Measurements from ENCODE around the gene RPL27A.

The RPL27A gene

GRCh38 chr11:8672346-8672745 lies 10.2 kb upstream of the RPL27A start (continued):
- TF ChIP-seq, protein P1, sequence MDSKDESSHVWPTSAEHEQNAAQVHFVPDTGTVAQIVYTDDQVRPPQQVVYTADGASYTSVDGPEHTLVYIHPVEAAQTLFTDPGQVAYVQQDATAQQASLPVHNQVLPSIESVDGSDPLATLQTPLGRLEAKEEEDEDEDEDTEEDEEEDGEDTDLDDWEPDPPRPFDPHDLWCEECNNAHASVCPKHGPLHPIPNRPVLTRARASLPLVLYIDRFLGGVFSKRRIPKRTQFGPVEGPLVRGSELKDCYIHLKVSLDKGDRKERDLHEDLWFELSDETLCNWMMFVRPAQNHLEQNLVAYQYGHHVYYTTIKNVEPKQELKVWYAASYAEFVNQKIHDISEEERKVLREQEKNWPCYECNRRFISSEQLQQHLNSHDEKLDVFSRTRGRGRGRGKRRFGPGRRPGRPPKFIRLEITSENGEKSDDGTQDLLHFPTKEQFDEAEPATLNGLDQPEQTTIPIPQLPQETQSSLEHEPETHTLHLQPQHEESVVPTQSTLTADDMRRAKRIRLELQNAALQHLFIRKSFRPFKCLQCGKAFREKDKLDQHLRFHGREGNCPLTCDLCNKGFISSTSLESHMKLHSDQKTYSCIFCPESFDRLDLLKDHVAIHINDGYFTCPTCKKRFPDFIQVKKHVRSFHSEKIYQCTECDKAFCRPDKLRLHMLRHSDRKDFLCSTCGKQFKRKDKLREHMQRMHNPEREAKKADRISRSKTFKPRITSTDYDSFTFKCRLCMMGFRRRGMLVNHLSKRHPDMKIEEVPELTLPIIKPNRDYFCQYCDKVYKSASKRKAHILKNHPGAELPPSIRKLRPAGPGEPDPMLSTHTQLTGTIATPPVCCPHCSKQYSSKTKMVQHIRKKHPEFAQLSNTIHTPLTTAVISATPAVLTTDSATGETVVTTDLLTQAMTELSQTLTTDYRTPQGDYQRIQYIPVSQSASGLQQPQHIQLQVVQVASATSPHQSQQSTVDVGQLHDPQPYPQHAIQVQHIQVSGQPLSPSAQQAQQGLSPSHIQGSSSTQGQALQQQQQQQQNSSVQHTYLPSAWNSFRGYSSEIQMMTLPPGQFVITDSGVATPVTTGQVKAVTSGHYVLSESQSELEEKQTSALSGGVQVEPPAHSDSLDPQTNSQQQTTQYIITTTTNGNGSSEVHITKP (tag by site-specific recombination; IDR thresholded peaks at IDR 0.05) = no peak
- TF ChIP-seq ZNF140 (tag by site-specific recombination; IDR thresholded peaks at IDR 0.05) (no peak), ZNF169 (tag by site-specific recombination; IDR thresholded peaks at IDR 0.05) (no peak), ZNF626 (tag by site-specific recombination; IDR thresholded peaks at IDR 0.05) (no peak), ELK4 (IDR thresholded peaks at IDR 0.05; ENCODE audit: borderline replicate concordance, low read depth, low read length) (no peak), ZNF530 (tag by site-specific recombination; IDR thresholded peaks at IDR 0.05; ENCODE audit: low read depth) (no peak), GLI4 (tag by site-specific recombination; IDR thresholded peaks at IDR 0.05) (no peak)
- TF ChIP-seq, protein P2, sequence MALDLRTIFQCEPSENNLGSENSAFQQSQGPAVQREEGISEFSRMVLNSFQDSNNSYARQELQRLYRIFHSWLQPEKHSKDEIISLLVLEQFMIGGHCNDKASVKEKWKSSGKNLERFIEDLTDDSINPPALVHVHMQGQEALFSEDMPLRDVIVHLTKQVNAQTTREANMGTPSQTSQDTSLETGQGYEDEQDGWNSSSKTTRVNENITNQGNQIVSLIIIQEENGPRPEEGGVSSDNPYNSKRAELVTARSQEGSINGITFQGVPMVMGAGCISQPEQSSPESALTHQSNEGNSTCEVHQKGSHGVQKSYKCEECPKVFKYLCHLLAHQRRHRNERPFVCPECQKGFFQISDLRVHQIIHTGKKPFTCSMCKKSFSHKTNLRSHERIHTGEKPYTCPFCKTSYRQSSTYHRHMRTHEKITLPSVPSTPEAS (tag by site-specific recombination; IDR thresholded peaks at IDR 0.05) = no peak

DNA sequence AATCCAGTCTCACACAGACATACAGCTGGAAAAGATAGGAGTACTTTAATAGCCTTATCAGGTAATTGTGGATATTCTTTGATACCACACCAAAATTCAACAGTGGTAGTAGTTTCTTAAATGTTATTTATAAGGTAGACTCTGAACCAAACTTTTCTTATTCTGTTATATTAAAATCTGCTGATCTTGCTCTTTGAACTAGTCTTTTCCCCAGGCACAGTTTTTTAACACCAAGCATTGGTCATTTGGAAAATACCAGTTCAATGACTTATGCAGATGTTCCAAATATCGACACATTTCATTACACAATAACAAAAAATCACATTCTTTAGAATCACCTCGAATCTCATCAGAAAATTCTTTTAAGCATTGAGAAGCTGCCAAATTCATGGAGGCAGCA lies 7.7 kb upstream of the RPL27A start:
- CTCF ChIA-PET = interaction anchor here (0.7 kb wide), 1 partner anchor 482 kb away, joined by 3 read pairs; no protein-coding TSS in a partner anchor
- Histone ChIP-seq H3K4me3 (ENCODE audit: low read depth, low read length) (no peak overlapping the region), H3K27ac (ENCODE audit: extremely low read depth, low read depth, low read length) (no peak overlapping the region), H3K4me1 (ENCODE audit: control insufficient read depth, insufficient read depth, low read length) (0 out of 2 replicates have a peak, but pooled peaks cover 3% of the 10 kb centered on the region), H3K9me3 (ENCODE audit: control insufficient read depth, insufficient read depth, low read depth, low read length) (no peaks in the 10 kb centered on the region), H3K36me3 (ENCODE audit: control insufficient read depth in 2 of 2, insufficient read depth in 1 of 2, low read length in 2 of 2) (peaks cover 0 to 32% of the 10 kb centered on the region in 2 experiments; a peak in 1 of 3 replicates)
- TF ChIP-seq ZNF555 (tag by site-specific recombination; conservative IDR thresholded peaks at IDR 0.05) = no peak
- no peak for TF ChIP-seq ZNF169 (tag by site-specific recombination; IDR thresholded peaks at IDR 0.05)
- no peak for TF ChIP-seq ZNF549 (tag by site-specific recombination; IDR thresholded peaks at IDR 0.05)
- TF ChIP-seq ZEB2 (tag by site-specific recombination; IDR thresholded peaks at IDR 0.05) = no peak
- TF ChIP-seq TCF7L2 (IDR thresholded peaks at IDR 0.05; ENCODE audit: borderline replicate concordance, low read depth, low read length) = no peak
- TF ChIP-seq ZNF48 (tag by site-specific recombination; IDR thresholded peaks at IDR 0.05) = no peak
- no peak for TF ChIP-seq SALL2 (tag by site-specific recombination; IDR thresholded peaks at IDR 0.05; ENCODE audit: borderline replicate concordance)
- POLR2A ChIA-PET = no interaction called here

- no peak overlapping the region for H3K4me3 ChIP-seq (ENCODE audit: low read depth, low read length)
- POLR2A ChIA-PET = no interaction called here
- TF ChIP-seq ZNF621 (tag by site-specific recombination; IDR thresholded peaks at IDR 0.05) = no peak
- TF ChIP-seq, protein P3, sequence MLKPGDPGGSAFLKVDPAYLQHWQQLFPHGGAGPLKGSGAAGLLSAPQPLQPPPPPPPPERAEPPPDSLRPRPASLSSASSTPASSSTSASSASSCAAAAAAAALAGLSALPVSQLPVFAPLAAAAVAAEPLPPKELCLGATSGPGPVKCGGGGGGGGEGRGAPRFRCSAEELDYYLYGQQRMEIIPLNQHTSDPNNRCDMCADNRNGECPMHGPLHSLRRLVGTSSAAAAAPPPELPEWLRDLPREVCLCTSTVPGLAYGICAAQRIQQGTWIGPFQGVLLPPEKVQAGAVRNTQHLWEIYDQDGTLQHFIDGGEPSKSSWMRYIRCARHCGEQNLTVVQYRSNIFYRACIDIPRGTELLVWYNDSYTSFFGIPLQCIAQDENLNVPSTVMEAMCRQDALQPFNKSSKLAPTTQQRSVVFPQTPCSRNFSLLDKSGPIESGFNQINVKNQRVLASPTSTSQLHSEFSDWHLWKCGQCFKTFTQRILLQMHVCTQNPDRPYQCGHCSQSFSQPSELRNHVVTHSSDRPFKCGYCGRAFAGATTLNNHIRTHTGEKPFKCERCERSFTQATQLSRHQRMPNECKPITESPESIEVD (tag by site-specific recombination; IDR thresholded peaks at IDR 0.05) = no peak
- TF ChIP-seq ZIC2 (tag by site-specific recombination; IDR thresholded peaks at IDR 0.05) = no peak
- no peak for TF ChIP-seq ZNF274 (IDR thresholded peaks at IDR 0.05; ENCODE audit: low read length)
- TF ChIP-seq ZNF274 (tag by site-specific recombination; IDR thresholded peaks at IDR 0.05; ENCODE audit: borderline replicate concordance) = no peak
- no peak for TF ChIP-seq ZNF16 (tag by site-specific recombination; IDR thresholded peaks at IDR 0.05; ENCODE audit: low read depth)
- TF ChIP-seq SALL2 (tag by site-specific recombination; IDR thresholded peaks at IDR 0.05; ENCODE audit: borderline replicate concordance) = no peak
- peaks cover 0 to 30% of the 10 kb centered on the region in 2 experiments; a peak in 1 of 3 replicates for H3K36me3 ChIP-seq (ENCODE audit: control insufficient read depth in 2 of 2, insufficient read depth in 1 of 2, low read length in 2 of 2)
- H3K9me3 ChIP-seq (ENCODE audit: control insufficient read depth, insufficient read depth, low read depth, low read length) = no peaks in the 10 kb centered on the region
- no peak overlapping the region for H3K27ac ChIP-seq (ENCODE audit: extremely low read depth, low read depth, low read length)
- H3K4me1 ChIP-seq (ENCODE audit: control insufficient read depth, insufficient read depth, low read length) = no peaks in the 10 kb centered on the region
- CTCF ChIA-PET = no interaction called here
Observed at GRCh38 chr11:8676458-8676857, 6.1 kb upstream of the RPL27A start.
